HepG2 (cell line): ENCODE data around the gene P4HB. TPM values are rescaled to one million over a fixed set of nuclear protein-coding genes. Genes with fewer than 3 reads are reported as not detected.

Experiments used
- BCL6 ChIP-seq: IDR thresholded peaks from 2 replicates; pipeline ENCODE4 v1.6.1; 2016; ENCODE audit warnings: missing genetic modification reagents, missing compliant biosample characterization
- GMEB1 ChIP-seq: sonication (generic); formaldehyde crosslinking; IDR thresholded peaks from 2 replicates; pipeline ENCODE4 v1.5.1; 2020; ENCODE audit warnings: missing genetic modification reagents, mild to moderate bottlenecking, borderline replicate concordance
- RAD51 ChIP-seq: fragments of 450-650 bp; IDR thresholded peaks from 2 replicates; pipeline ENCODE4 v1.6.1; 2016; ENCODE audit warnings: borderline replicate concordance
- ZNF609 ChIP-seq: sonication (generic); formaldehyde crosslinking; IDR thresholded peaks from 2 replicates; pipeline ENCODE4 v1.4.0; 2020; ENCODE audit warnings: mild to moderate bottlenecking, missing genetic modification reagents, borderline replicate concordance
- ZSCAN25 ChIP-seq: sonication (generic); formaldehyde crosslinking; IDR thresholded peaks from 2 replicates; pipeline ENCODE4 v1.8.0; 2022; ENCODE audit warnings: mild to moderate bottlenecking, missing genetic modification reagents
- polyA plus RNA-seq, 8 experiments: library from polyadenylated mRNA; depleted of rRNA in 3 of 8; stranded (reverse) in 7 of 8; unstranded in 1 of 8; fragments of >200 nt; fragmentation: Illumina TruSeq in 4 of 8; extraction: Trizol in 4 of 8; gene quantifications; 2 replicates each; pipeline versions ENCODE4 v1.2.1 to v1.2.3, GENCODE V29; 2011 to 2016; ENCODE audit warnings: low read depth in 4 of 8, missing spikeins in 1 of 8, mixed read lengths in 1 of 8; ENCODE audit not compliant: insufficient read depth in 1 of 8
- total RNA-seq, 5 experiments: library from RNA; depleted of rRNA; stranded (reverse); fragments of >200 nt; fragmentation: Illumina TruSeq; extraction: Trizol; gene quantifications; 2 replicates each; pipeline ENCODE4 v1.2.3, GENCODE V29; 2016; ENCODE audit warnings: low read depth in 1 of 5
- TF ChIP-seq, protein P1 (sequence below): fragments of 450-650 bp; IDR thresholded peaks from 2 replicates; pipeline ENCODE4 v1.6.1; 2017; ENCODE audit warnings: mild to moderate bottlenecking
- TF ChIP-seq, protein P2 (sequence below): IDR thresholded peaks from 2 replicates; pipeline ENCODE4 v1.6.1; 2016; ENCODE audit warnings: missing compliant biosample characterization, missing genetic modification reagents, borderline replicate concordance

P4HB gene
- total and polyA plus RNA-seq, 2 of the 13 experiments (the other 11 are each of a cell fraction or from before 2014, with no cell fraction given): 185 to 782 TPM

DNA sequence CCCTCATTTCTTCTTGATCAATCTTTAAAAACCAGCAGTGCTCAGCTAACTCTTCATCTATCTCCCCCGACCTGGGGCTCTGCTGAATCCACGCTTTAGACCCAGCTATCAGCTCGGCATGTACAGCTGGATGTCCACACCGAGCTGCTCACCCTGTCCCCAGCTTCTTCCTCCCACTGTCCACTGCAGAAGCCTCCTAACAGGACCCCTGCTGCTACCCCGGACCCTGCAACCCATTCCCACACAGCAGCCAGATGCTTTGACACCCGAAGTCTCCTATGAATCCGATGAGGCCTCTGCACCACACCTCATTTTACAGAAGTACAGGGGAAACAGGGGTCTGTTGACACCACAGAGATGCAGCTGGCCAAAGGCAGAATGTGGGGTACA, 42.6 kb downstream of the P4HB start (continued):
- TF ChIP-seq, protein P1, sequence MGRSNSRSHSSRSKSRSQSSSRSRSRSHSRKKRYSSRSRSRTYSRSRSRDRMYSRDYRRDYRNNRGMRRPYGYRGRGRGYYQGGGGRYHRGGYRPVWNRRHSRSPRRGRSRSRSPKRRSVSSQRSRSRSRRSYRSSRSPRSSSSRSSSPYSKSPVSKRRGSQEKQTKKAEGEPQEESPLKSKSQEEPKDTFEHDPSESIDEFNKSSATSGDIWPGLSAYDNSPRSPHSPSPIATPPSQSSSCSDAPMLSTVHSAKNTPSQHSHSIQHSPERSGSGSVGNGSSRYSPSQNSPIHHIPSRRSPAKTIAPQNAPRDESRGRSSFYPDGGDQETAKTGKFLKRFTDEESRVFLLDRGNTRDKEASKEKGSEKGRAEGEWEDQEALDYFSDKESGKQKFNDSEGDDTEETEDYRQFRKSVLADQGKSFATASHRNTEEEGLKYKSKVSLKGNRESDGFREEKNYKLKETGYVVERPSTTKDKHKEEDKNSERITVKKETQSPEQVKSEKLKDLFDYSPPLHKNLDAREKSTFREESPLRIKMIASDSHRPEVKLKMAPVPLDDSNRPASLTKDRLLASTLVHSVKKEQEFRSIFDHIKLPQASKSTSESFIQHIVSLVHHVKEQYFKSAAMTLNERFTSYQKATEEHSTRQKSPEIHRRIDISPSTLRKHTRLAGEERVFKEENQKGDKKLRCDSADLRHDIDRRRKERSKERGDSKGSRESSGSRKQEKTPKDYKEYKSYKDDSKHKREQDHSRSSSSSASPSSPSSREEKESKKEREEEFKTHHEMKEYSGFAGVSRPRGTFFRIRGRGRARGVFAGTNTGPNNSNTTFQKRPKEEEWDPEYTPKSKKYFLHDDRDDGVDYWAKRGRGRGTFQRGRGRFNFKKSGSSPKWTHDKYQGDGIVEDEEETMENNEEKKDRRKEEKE: no peak
- TF ChIP-seq BCL6 (CRISPR knock-in tag): no peak
- no peak for TF ChIP-seq RAD51
- TF ChIP-seq GMEB1 (CRISPR knock-in tag): no peak
- TF ChIP-seq, protein P2, sequence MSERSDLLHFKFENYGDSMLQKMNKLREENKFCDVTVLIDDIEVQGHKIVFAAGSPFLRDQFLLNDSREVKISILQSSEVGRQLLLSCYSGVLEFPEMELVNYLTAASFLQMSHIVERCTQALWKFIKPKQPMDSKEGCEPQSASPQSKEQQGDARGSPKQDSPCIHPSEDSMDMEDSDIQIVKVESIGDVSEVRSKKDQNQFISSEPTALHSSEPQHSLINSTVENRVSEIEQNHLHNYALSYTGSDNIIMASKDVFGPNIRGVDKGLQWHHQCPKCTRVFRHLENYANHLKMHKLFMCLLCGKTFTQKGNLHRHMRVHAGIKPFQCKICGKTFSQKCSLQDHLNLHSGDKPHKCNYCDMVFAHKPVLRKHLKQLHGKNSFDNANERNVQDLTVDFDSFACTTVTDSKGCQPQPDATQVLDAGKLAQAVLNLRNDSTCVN (CRISPR knock-in tag): no peak
- TF ChIP-seq ZNF609 (CRISPR knock-in tag): no peak
- TF ChIP-seq ZSCAN25: no peak
